Suprapubic skin (tissue), 4 donors: ENCODE measurements around the gene PPP2R2C.

ENCODE experiments used
- EP300 ChIP-seq: sonication (generic); formaldehyde crosslinking; IDR thresholded peaks from one replicate; pipeline ENCODE4 v1.6.1; 2017; ENCODE audit warnings: antibody characterized with exemption
- POLR2A ChIP-seq, 2 donors: fragments of 450-650 bp; IDR thresholded peaks; one replicate each; pipeline ENCODE4 v1.6.1; 2017; ENCODE audit warnings: antibody characterized with exemption in 2 of 2, mild to moderate bottlenecking in 2 of 2, moderate library complexity in 2 of 2
- POLR2AphosphoS5 ChIP-seq, 3 donors: sonication (generic); formaldehyde crosslinking; IDR thresholded peaks; one replicate each; pipeline ENCODE4 v1.6.1; 2017; ENCODE audit warnings: antibody characterized with exemption in 3 of 3
- TF ChIP-seq, protein P1 (sequence below), 2 donors: fragments of 200-600 bp in 1 of 2; fragments of 450-650 bp in 1 of 2; sonication (generic) in 1 of 2; IDR thresholded peaks; one replicate each; pipeline ENCODE4 v1.5.1; 2016 to 2019; ENCODE audit warnings: antibody characterized with exemption in 2 of 2, mild to moderate bottlenecking in 1 of 2, moderate library complexity in 1 of 2

DNA sequence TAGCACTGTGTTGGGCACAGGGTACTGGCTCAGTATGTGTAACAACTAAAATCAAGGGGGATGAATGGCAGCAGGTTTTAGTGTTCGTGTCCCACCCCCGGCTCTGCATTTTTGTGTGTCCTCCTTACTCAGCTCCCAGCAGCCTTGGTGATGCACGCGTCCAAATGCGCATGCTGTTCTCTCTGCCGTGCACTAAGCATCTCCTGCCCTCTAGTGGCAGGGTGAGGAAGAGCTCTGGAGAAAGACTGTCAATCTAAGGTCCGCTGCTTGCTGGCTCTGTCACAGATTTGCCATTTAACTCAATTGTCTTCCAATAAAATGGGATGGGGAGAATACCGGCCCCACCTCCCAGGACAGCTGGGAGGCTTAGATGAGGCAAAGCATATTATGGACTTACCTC is 141.4 kb downstream of the PPP2R2C start:
- TF ChIP-seq, protein P1, sequence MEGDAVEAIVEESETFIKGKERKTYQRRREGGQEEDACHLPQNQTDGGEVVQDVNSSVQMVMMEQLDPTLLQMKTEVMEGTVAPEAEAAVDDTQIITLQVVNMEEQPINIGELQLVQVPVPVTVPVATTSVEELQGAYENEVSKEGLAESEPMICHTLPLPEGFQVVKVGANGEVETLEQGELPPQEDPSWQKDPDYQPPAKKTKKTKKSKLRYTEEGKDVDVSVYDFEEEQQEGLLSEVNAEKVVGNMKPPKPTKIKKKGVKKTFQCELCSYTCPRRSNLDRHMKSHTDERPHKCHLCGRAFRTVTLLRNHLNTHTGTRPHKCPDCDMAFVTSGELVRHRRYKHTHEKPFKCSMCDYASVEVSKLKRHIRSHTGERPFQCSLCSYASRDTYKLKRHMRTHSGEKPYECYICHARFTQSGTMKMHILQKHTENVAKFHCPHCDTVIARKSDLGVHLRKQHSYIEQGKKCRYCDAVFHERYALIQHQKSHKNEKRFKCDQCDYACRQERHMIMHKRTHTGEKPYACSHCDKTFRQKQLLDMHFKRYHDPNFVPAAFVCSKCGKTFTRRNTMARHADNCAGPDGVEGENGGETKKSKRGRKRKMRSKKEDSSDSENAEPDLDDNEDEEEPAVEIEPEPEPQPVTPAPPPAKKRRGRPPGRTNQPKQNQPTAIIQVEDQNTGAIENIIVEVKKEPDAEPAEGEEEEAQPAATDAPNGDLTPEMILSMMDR (IDR thresholded peaks at IDR 0.05) = peak in 1 of 2 donors; percentile 48
- TF ChIP-seq POLR2A (IDR thresholded peaks at IDR 0.05) (no peak), POLR2AphosphoS5 (IDR thresholded peaks at IDR 0.05) (no peak), EP300 (no peak)
